Stomach (tissue), 9 donors: ENCODE measurements around the gene DPF3. TPM values are rescaled to one million over a fixed set of nuclear protein-coding genes. Genes with fewer than 3 reads are reported as not detected.

Experiments used
- DNase-seq, 2 donors: peaks; one replicate each; pipeline versions ENCODE4 v3.0.0 to v3.0.0-alpha.2; 2013 to 2019
- H3K27ac ChIP-seq, 5 donors: fragments of 200-600 bp in 4 of 5; sonication (generic) in 4 of 5; one replicate each; pipeline ENCODE4 v1.5.1; 2013 to 2019; ENCODE audit warnings: mild to moderate bottlenecking in 1 of 5, moderate library complexity in 1 of 5
- H3K27me3 ChIP-seq, 3 donors: fragments of 200-600 bp; sonication (generic); one replicate each; pipeline ENCODE4 v1.5.1; 2017 to 2019; ENCODE audit warnings: mixed run types in 1 of 3
- H3K36me3 ChIP-seq, 4 donors: fragments of 200-600 bp; sonication (generic); 1 replicate in 3 of 4; 2 replicates in 1 of 4; pipeline ENCODE4 v1.5.1; 2016 to 2019
- H3K4me1 ChIP-seq, 4 donors: fragments of 200-600 bp; sonication (generic); one replicate each; pipeline ENCODE4 v1.5.1; 2016 to 2019
- H3K4me3 ChIP-seq, 4 donors: fragments of 200-600 bp; sonication (generic) in 3 of 4; one replicate each; pipeline ENCODE4 v1.5.1; 2016 to 2019; ENCODE audit warnings: mild to moderate bottlenecking in 1 of 4
- H3K9me3 ChIP-seq, 4 donors: fragments of 200-600 bp; sonication (generic); one replicate each; pipeline ENCODE4 v1.5.1; 2016 to 2019
- EP300 ChIP-seq: sonication (generic); formaldehyde crosslinking; IDR thresholded peaks from one replicate; pipeline ENCODE4 v1.6.1; 2017; ENCODE audit warnings: antibody characterized with exemption
- POLR2A ChIP-seq, 4 donors: fragments of 450-650 bp; IDR thresholded peaks; one replicate each; pipeline ENCODE4 v1.6.1; 2016; ENCODE audit warnings: antibody characterized with exemption in 4 of 4, control low read depth in 2 of 4, mild to moderate bottlenecking in 1 of 4, moderate library complexity in 1 of 4
- POLR2AphosphoS5 ChIP-seq, 3 donors: sonication (generic); formaldehyde crosslinking; IDR thresholded peaks; one replicate each; pipeline ENCODE4 v1.6.1; 2016; ENCODE audit warnings: antibody characterized with exemption in 3 of 3
- WGBS, 5 donors: extraction: QIAGEN DNeasy Blood & Tissue Kit in 3 of 5; methylation state at CpG; one replicate each; pipeline versions ENCODE4 v1.1.5 to v1.1.7; 2013 to 2018; 5-methylcytosine and 5-hydroxymethylcytosine counted together
- intact Hi-C: fragments of 100-400 bp; cut with DNase I; formaldehyde crosslinking; loops from one replicate; pipeline ENCODE4 v1.15.1; 2023; ENCODE audit warnings: low total_unique reads
- polyA plus RNA-seq, 3 donors: library from polyadenylated mRNA; stranded (reverse); fragments of 200-250 nt; gene quantifications; one replicate each; pipeline ENCODE4 v1.2.3, GENCODE V29; 2013
- total RNA-seq, 5 donors: library from RNA; depleted of rRNA; stranded (reverse); fragments of >200 nt; gene quantifications; one replicate each; pipeline versions ENCODE4 v1.1.0 to v1.2.3, GENCODE V29; 2014 to 2016
- TF ChIP-seq, protein P1 (sequence below), 7 experiments: fragments of 450-650 bp in 4 of 7; fragments of 200-600 bp in 3 of 7; sonication (generic) in 3 of 7; IDR thresholded peaks; one replicate each; pipeline ENCODE4 v1.5.1; 2016 to 2019; ENCODE audit warnings: antibody characterized with exemption in 7 of 7, control low read depth in 2 of 7, mild to moderate bottlenecking in 1 of 7
- donor health status: healthy with polysubstance abuse.
- donor health status: Bipolar disorder and iron deficiency.
- donor health status: healthy.

Gene DPF3
- total and polyA plus RNA-seq, 8 donors: 0.20 to 113 (median 3.7) TPM

GRCh38 chr14:72790887-72791566 is 102.9 kb downstream of the DPF3 start:
- no peak for DNase-seq
- intact Hi-C loops: no loop called here
- H3K27ac ChIP-seq: no peak overlapping the region
- TF ChIP-seq POLR2AphosphoS5 (IDR thresholded peaks at IDR 0.05) (no peak), POLR2A (IDR thresholded peaks at IDR 0.05) (no peak), EP300 (no peak)
- TF ChIP-seq, protein P1, sequence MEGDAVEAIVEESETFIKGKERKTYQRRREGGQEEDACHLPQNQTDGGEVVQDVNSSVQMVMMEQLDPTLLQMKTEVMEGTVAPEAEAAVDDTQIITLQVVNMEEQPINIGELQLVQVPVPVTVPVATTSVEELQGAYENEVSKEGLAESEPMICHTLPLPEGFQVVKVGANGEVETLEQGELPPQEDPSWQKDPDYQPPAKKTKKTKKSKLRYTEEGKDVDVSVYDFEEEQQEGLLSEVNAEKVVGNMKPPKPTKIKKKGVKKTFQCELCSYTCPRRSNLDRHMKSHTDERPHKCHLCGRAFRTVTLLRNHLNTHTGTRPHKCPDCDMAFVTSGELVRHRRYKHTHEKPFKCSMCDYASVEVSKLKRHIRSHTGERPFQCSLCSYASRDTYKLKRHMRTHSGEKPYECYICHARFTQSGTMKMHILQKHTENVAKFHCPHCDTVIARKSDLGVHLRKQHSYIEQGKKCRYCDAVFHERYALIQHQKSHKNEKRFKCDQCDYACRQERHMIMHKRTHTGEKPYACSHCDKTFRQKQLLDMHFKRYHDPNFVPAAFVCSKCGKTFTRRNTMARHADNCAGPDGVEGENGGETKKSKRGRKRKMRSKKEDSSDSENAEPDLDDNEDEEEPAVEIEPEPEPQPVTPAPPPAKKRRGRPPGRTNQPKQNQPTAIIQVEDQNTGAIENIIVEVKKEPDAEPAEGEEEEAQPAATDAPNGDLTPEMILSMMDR (IDR thresholded peaks at IDR 0.05): no peak
- WGBS, 5 donors: 66 to 82% (median 76%) methylated on average over 9 to 10 of the region's 10 CpGs
- H3K27me3 ChIP-seq: peaks cover 0 to 7% (median 0%) of the 10 kb centered on the region in 3 donors
- H3K4me3 ChIP-seq: no peak overlapping the region
- H3K36me3 ChIP-seq: no peaks in the 10 kb centered on the region
- H3K9me3 ChIP-seq: no peaks in the 10 kb centered on the region
- H3K4me1 ChIP-seq: no peaks in the 10 kb centered on the region

DNA sequence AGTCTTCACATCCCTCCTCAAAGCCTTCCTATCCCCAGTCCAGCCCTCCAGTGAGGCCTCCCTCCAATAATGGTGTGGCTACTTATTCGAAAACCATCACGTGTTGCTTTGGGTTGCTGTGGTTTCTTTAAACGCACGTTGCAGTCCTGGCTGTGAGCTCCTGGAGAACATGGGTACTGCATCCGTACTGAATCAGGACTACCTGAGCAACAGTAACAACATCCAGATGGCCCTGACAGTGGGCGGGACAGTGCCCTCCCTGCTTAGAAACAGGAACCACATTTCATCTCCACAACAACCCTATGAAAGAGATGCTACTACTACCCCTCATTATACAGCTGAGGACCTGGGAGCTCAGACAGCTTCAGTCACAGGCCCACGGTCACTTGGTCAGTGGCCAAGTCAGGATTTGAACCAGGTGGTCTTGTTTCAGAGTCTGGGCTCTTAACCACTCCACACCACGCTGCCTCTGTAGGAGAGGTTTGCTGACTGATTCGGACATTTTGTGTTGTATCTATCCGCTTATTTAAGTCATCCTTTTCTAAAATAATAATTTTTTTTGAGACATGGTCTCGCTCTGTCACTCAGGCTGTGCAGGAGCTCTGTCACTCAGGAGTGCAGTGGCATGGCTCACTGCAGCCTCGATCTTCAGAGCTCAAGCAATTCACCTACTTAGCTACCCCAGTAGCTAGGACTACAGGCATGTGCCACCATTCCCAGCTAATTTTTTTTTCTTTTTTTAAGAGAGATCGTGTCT is 104.8 kb downstream of the DPF3 start:
- H3K36me3 ChIP-seq: no peaks in the 10 kb centered on the region
- peaks cover 0 to 7% (median 0%) of the 10 kb centered on the region in 3 donors for H3K27me3 ChIP-seq
- no peak overlapping the region for H3K27ac ChIP-seq
- TF ChIP-seq, protein P1 (IDR thresholded peaks at IDR 0.05): no peak
- 80 to 88% (median 83%) methylated on average over 13 of the region's 13 CpGs for WGBS, 5 donors
- no peak overlapping the region for H3K4me3 ChIP-seq
- no peaks in the 10 kb centered on the region for H3K4me1 ChIP-seq
- no peaks in the 10 kb centered on the region for H3K9me3 ChIP-seq
- intact Hi-C loops: no loop called here
- DNase-seq: no peak

GRCh38 chr14:72788255-72788654 is 105.6 kb downstream of the DPF3 start:
- Histone ChIP-seq H3K4me1 (no peaks in the 10 kb centered on the region), H3K27me3 (peaks cover 0 to 7% (median 0%) of the 10 kb centered on the region in 3 donors), H3K4me3 (no peak overlapping the region), H3K27ac (no peak overlapping the region), H3K36me3 (no peaks in the 10 kb centered on the region), H3K9me3 (no peaks in the 10 kb centered on the region)
- TF ChIP-seq POLR2AphosphoS5 (IDR thresholded peaks at IDR 0.05): no peak
- TF ChIP-seq EP300: no peak
- no peak for TF ChIP-seq POLR2A (IDR thresholded peaks at IDR 0.05)
- TF ChIP-seq, protein P1 (IDR thresholded peaks at IDR 0.05): no peak
- no peak for DNase-seq
- 52 to 78% (median 58%) methylated on average over 6 of the region's 6 CpGs for WGBS, 5 donors
- intact Hi-C loops: no loop called here

DNA sequence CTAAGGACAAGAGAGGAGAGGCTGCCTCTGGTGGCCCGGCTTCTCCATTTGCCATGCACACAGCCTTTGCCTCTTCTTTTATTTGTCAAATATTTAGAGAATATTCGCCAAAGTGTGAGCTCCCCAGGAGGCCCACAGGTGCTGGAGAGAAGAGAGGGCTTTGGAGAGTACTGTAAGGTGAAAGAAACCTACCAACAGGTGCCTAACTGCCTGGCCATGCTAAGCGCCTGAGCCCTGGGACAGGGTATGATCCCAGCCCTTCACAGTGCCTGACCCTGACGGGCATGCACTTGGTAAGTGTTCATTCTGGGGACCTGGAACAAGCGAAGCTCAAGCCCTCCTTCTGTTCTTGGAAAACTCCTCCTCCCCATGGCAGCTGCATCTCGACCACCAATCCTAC is 106.1 kb downstream of the DPF3 start:
- WGBS, 5 donors: 76 to 87% (median 81%) methylated on average over 5 to 6 of the region's 6 CpGs
- Histone ChIP-seq H3K9me3 (no peaks in the 10 kb centered on the region), H3K4me1 (no peaks in the 10 kb centered on the region), H3K4me3 (no peak overlapping the region), H3K36me3 (no peaks in the 10 kb centered on the region), H3K27ac (no peak overlapping the region), H3K27me3 (peaks cover 0 to 7% (median 0%) of the 10 kb centered on the region in 3 donors)
- DNase-seq: no peak
- TF ChIP-seq EP300 (no peak), POLR2A (IDR thresholded peaks at IDR 0.05) (no peak), POLR2AphosphoS5 (IDR thresholded peaks at IDR 0.05) (no peak)
- TF ChIP-seq, protein P1 (IDR thresholded peaks at IDR 0.05): no peak
- intact Hi-C loops: no loop called here
